ENCODE results near the gene RNF6.

Gene RNF6

GRCh38 chr13:26220575-26220974, 1.5 kb downstream of the RNF6 start:
- Histone ChIP-seq H3K4me3 (peak overlapping the region; percentile 90), H3K9ac (ENCODE audit: insufficient read length) (peak overlapping the region; percentile 97), H3K27ac (no peak overlapping the region), H3K36me3 (ENCODE audit: insufficient read depth, low read length) (peaks cover 44% of the 10 kb centered on the region), H3K9me3 (ENCODE audit: low read depth, low read length) (no peaks in the 10 kb centered on the region)
- no peak for TF ChIP-seq POLR2AphosphoS5 (IDR thresholded peaks at IDR 0.05; ENCODE audit: borderline replicate concordance, low read depth, low read length)
- TF ChIP-seq FOXP2 (optimal IDR thresholded peaks at IDR 0.05; ENCODE audit: control extremely low read depth, extremely low read length, insufficient read depth), result no peak
- no peak for TF ChIP-seq EZH2 (IDR thresholded peaks at IDR 0.05)
- DNase-seq (ENCODE audit: low read depth, low spot score), result no peak

- Histone ChIP-seq H3K9ac (ENCODE audit: insufficient read length) (no peak overlapping the region), H3K27ac (no peak overlapping the region), H3K4me3 (no peak overlapping the region), H3K9me3 (ENCODE audit: low read depth, low read length) (no peaks in the 10 kb centered on the region), H3K36me3 (ENCODE audit: insufficient read depth, low read length) (peaks cover 52% of the 10 kb centered on the region)
- TF ChIP-seq FOXP2 (optimal IDR thresholded peaks at IDR 0.05; ENCODE audit: control extremely low read depth, extremely low read length, insufficient read depth) (no peak), POLR2AphosphoS5 (IDR thresholded peaks at IDR 0.05; ENCODE audit: borderline replicate concordance, low read depth, low read length) (no peak), EZH2 (IDR thresholded peaks at IDR 0.05) (no peak)
- no peak for DNase-seq (ENCODE audit: low read depth, low spot score)
Measured at GRCh38 chr13:26219726-26220125, 2.4 kb downstream of the RNF6 start.

- peaks cover 84% of the 10 kb centered on the region for H3K36me3 ChIP-seq (ENCODE audit: insufficient read depth, low read length)
- DNase-seq (ENCODE audit: low read depth, low spot score), result no peak
Measured at GRCh38 chr13:26216042-26216441, 6.1 kb downstream of the RNF6 start.

GRCh38 chr13:26213982-26214381, 8.1 kb downstream of the RNF6 start:
- no peak for TF ChIP-seq POLR2AphosphoS5 (IDR thresholded peaks at IDR 0.05; ENCODE audit: borderline replicate concordance, low read depth, low read length)
- no peak overlapping the region for H3K4me3 ChIP-seq
- DNase-seq (ENCODE audit: low read depth, low spot score), result no peak
- H3K9me3 ChIP-seq (ENCODE audit: low read depth, low read length), result no peaks in the 10 kb centered on the region
- peaks cover 84% of the 10 kb centered on the region for H3K36me3 ChIP-seq (ENCODE audit: insufficient read depth, low read length)
- no peak overlapping the region for H3K27ac ChIP-seq
- no peak overlapping the region for H3K9ac ChIP-seq (ENCODE audit: insufficient read length)

More at GRCh38 chr13:26216042-26216441, 6.1 kb downstream of the RNF6 start:
- Histone ChIP-seq H3K27ac (no peak overlapping the region), H3K4me3 (no peak overlapping the region), H3K9ac (ENCODE audit: insufficient read length) (no peak overlapping the region), H3K9me3 (ENCODE audit: low read depth, low read length) (no peaks in the 10 kb centered on the region)
- no peak for TF ChIP-seq FOXP2 (optimal IDR thresholded peaks at IDR 0.05; ENCODE audit: control extremely low read depth, extremely low read length, insufficient read depth)
- TF ChIP-seq EZH2 (IDR thresholded peaks at IDR 0.05), result no peak
- no peak for TF ChIP-seq POLR2AphosphoS5 (IDR thresholded peaks at IDR 0.05; ENCODE audit: borderline replicate concordance, low read depth, low read length)

GRCh38 chr13:26213345-26213744, 8.8 kb downstream of the RNF6 start:
- H3K27ac ChIP-seq, result no peak overlapping the region

GRCh38 chr13:26208287-26208686, 13.8 kb downstream of the RNF6 start:
- Histone ChIP-seq H3K4me3 (no peak overlapping the region), H3K36me3 (ENCODE audit: insufficient read depth, low read length) (peaks cover 42% of the 10 kb centered on the region), H3K9me3 (ENCODE audit: low read depth, low read length) (no peaks in the 10 kb centered on the region), H3K9ac (ENCODE audit: insufficient read length) (no peak overlapping the region), H3K27ac (no peak overlapping the region)
- TF ChIP-seq POLR2AphosphoS5 (IDR thresholded peaks at IDR 0.05; ENCODE audit: borderline replicate concordance, low read depth, low read length), result no peak
- TF ChIP-seq EZH2 (IDR thresholded peaks at IDR 0.05), result no peak
- TF ChIP-seq FOXP2 (optimal IDR thresholded peaks at IDR 0.05; ENCODE audit: control extremely low read depth, extremely low read length, insufficient read depth), result no peak
- DNase-seq (ENCODE audit: low read depth, low spot score), result no peak

More at GRCh38 chr13:26213345-26213744, 8.8 kb downstream of the RNF6 start:
- DNase-seq (ENCODE audit: low read depth, low spot score), result no peak
- Histone ChIP-seq H3K4me3 (no peak overlapping the region), H3K9ac (ENCODE audit: insufficient read length) (no peak overlapping the region), H3K36me3 (ENCODE audit: insufficient read depth, low read length) (peaks cover 82% of the 10 kb centered on the region), H3K9me3 (ENCODE audit: low read depth, low read length) (no peaks in the 10 kb centered on the region)
- TF ChIP-seq EZH2 (IDR thresholded peaks at IDR 0.05) (no peak), POLR2AphosphoS5 (IDR thresholded peaks at IDR 0.05; ENCODE audit: borderline replicate concordance, low read depth, low read length) (no peak), FOXP2 (optimal IDR thresholded peaks at IDR 0.05; ENCODE audit: control extremely low read depth, extremely low read length, insufficient read depth) (no peak)

GRCh38 chr13:26202365-26202972, 19.6 kb downstream of the RNF6 start:
- TF ChIP-seq FOXP2 (optimal IDR thresholded peaks at IDR 0.05; ENCODE audit: control extremely low read depth, extremely low read length, insufficient read depth) (no peak), EZH2 (IDR thresholded peaks at IDR 0.05) (no peak), POLR2AphosphoS5 (IDR thresholded peaks at IDR 0.05; ENCODE audit: borderline replicate concordance, low read depth, low read length) (no peak)
- H3K27ac ChIP-seq, result peak overlapping the region; percentile 76; the same call in 1 of the 2 replicates

GRCh38 chr13:26200811-26201210, 21.3 kb downstream of the RNF6 start:
- H3K27ac ChIP-seq, result peak overlapping the region; percentile 76
- H3K9ac ChIP-seq (ENCODE audit: insufficient read length), result no peak overlapping the region
- H3K9me3 ChIP-seq (ENCODE audit: low read depth, low read length), result no peaks in the 10 kb centered on the region
- DNase-seq (ENCODE audit: low read depth, low spot score), result peak; percentile 16
- no peak for TF ChIP-seq POLR2AphosphoS5 (IDR thresholded peaks at IDR 0.05; ENCODE audit: borderline replicate concordance, low read depth, low read length)
- no peak for TF ChIP-seq FOXP2 (optimal IDR thresholded peaks at IDR 0.05; ENCODE audit: control extremely low read depth, extremely low read length, insufficient read depth)
- TF ChIP-seq EZH2 (IDR thresholded peaks at IDR 0.05), result no peak
- peak overlapping the region; percentile 8; the same call in 1 of the 2 replicates for H3K4me3 ChIP-seq
- no peaks in the 10 kb centered on the region for H3K36me3 ChIP-seq (ENCODE audit: insufficient read depth, low read length)

More at GRCh38 chr13:26202365-26202972, 19.6 kb downstream of the RNF6 start:
- Histone ChIP-seq H3K4me3 (no peak overlapping the region), H3K36me3 (ENCODE audit: insufficient read depth, low read length) (0 out of 2 replicates have a peak, but pooled peaks cover 4% of the 10 kb centered on the region), H3K9ac (ENCODE audit: insufficient read length) (no peak overlapping the region), H3K9me3 (ENCODE audit: low read depth, low read length) (no peaks in the 10 kb centered on the region)
- no peak for DNase-seq (ENCODE audit: low read depth, low spot score)

- TF ChIP-seq POLR2AphosphoS5 (IDR thresholded peaks at IDR 0.05; ENCODE audit: borderline replicate concordance, low read depth, low read length) (no peak), EZH2 (IDR thresholded peaks at IDR 0.05) (no peak)
- Histone ChIP-seq H3K36me3 (ENCODE audit: insufficient read depth, low read length) (no peaks in the 10 kb centered on the region), H3K27ac (no peak overlapping the region), H3K9me3 (ENCODE audit: low read depth, low read length) (no peaks in the 10 kb centered on the region), H3K9ac (ENCODE audit: insufficient read length) (no peak overlapping the region), H3K4me3 (no peak overlapping the region)
- DNase-seq (ENCODE audit: low read depth, low spot score), result no peak
Measured at GRCh38 chr13:26198116-26198515, 24.0 kb downstream of the RNF6 start.

All from SK-N-MC (cell line).